WTC11 (cell line): ENCODE data around the gene GATA6. TPM values are rescaled to one million over a fixed set of nuclear protein-coding genes. Genes with fewer than 3 reads are reported as not detected.

Source experiments
- ATAC-seq: fragments of 200-7000 bp; cut with Tn5 transposase; 2 replicates; pipeline ENCODE4 v1.10.0; 2021; ENCODE audit warnings: mild to moderate bottlenecking, moderate library complexity
- CTCF ChIA-PET: fragments of 300-600 bp; sonication (Branson Sonifier 250); formaldehyde crosslinking; loops from one replicate; lab custom pipeline; 2021; ENCODE audit warnings: antibody characterized with exemption; lab: Charles Lee
- POLR2A ChIA-PET: fragments of 350-600 bp; sonication (Branson Sonifier 250); formaldehyde crosslinking; loops from one replicate; lab custom pipeline; 2021; ENCODE audit warnings: antibody characterized with exemption; lab: Charles Lee
- DNase-seq: peaks from one replicate; pipeline ENCODE4 v3.0.0; 2021; ENCODE audit warnings: low spot score
- H3K27ac Mint-ChIP-seq: 2 replicates; pipeline ENCODE4 v1.8.0; 2021; ENCODE audit warnings: mixed read lengths
- H3K27me3 Mint-ChIP-seq: 2 replicates; pipeline ENCODE4 v1.8.0; 2021; ENCODE audit warnings: low read depth, mild to moderate bottlenecking, moderate library complexity, mixed read lengths
- H3K36me3 Mint-ChIP-seq: 2 replicates; pipeline ENCODE4 v1.8.0; 2021; ENCODE audit warnings: mixed read lengths
- H3K4me1 Mint-ChIP-seq: 2 replicates; pipeline ENCODE4 v1.8.0; 2022; ENCODE audit warnings: mixed read lengths
- H3K4me3 Mint-ChIP-seq: 2 replicates; pipeline ENCODE4 v1.8.0; 2021; ENCODE audit warnings: mild to moderate bottlenecking, moderate library complexity, mixed read lengths
- H3K9me3 Mint-ChIP-seq: 2 replicates; pipeline ENCODE4 v1.8.0; 2021; ENCODE audit warnings: mixed read lengths
- AR ChIP-seq: fragments of 250-450 bp; sonication (Bioruptor Pico); IDR thresholded peaks from 2 replicates; pipeline ENCODE4 v1.9.0; 2021; ENCODE audit warnings: mild to moderate bottlenecking
- ATF2 ChIP-seq: sonication (generic); formaldehyde crosslinking; IDR thresholded peaks from 2 replicates; pipeline ENCODE4 v1.8.1; 2022; ENCODE audit warnings: low read depth, missing genetic modification reagents, borderline replicate concordance
- E2F5 ChIP-seq: sonication (generic); formaldehyde crosslinking; IDR thresholded peaks from 2 replicates; pipeline ENCODE4 v1.8.1; 2022; ENCODE audit warnings: mild to moderate bottlenecking, moderate library complexity, missing genetic modification reagents
- EMX1 ChIP-seq: fragments of 250-450 bp; sonication (Bioruptor Pico); IDR thresholded peaks from 2 replicates; pipeline ENCODE4 v1.8.0; 2021; ENCODE audit warnings: mild to moderate bottlenecking
- ERG ChIP-seq: fragments of 250-450 bp; sonication (Bioruptor Pico); IDR thresholded peaks from 2 replicates; pipeline ENCODE4 v1.8.0; 2021; ENCODE audit warnings: mild to moderate bottlenecking
- HMGXB4 ChIP-seq: sonication (generic); formaldehyde crosslinking; IDR thresholded peaks from 2 replicates; pipeline ENCODE4 v1.8.1; 2023; ENCODE audit warnings: mild to moderate bottlenecking, moderate library complexity, missing genetic modification reagents
- IRF1 ChIP-seq: sonication (generic); formaldehyde crosslinking; IDR thresholded peaks from 2 replicates; pipeline ENCODE4 v1.8.0; 2023; ENCODE audit warnings: missing genetic modification reagents
- MAX ChIP-seq: sonication (generic); formaldehyde crosslinking; IDR thresholded peaks from 2 replicates; pipeline ENCODE4 v1.8.0; 2022; ENCODE audit warnings: mild to moderate bottlenecking, missing genetic modification reagents
- MXD4 ChIP-seq: fragments of 250-450 bp; sonication (Bioruptor Pico); IDR thresholded peaks from 2 replicates; pipeline ENCODE4 v1.8.0; 2021; ENCODE audit warnings: mild to moderate bottlenecking, moderate library complexity, borderline replicate concordance
- NR1H2 ChIP-seq: sonication (generic); formaldehyde crosslinking; IDR thresholded peaks from 2 replicates; pipeline ENCODE4 v1.9.0; 2021; ENCODE audit warnings: mild to moderate bottlenecking, moderate library complexity, missing genetic modification reagents
- PRRX2 ChIP-seq: fragments of 250-450 bp; sonication (Bioruptor Pico); IDR thresholded peaks from 2 replicates; pipeline ENCODE4 v1.8.0; 2021; ENCODE audit warnings: mild to moderate bottlenecking
- SMAD4 ChIP-seq: sonication (generic); formaldehyde crosslinking; IDR thresholded peaks from 2 replicates; pipeline ENCODE4 v1.8.0; 2022; ENCODE audit warnings: mild to moderate bottlenecking, missing genetic modification reagents
- SP1 ChIP-seq: sonication (generic); formaldehyde crosslinking; conservative IDR thresholded peaks from 2 replicates; pipeline ENCODE4 v1.8.1; 2022; ENCODE audit warnings: missing genetic modification reagents
- TCF7 ChIP-seq: sonication (generic); formaldehyde crosslinking; IDR thresholded peaks from 2 replicates; pipeline ENCODE4 v1.8.0; 2022; ENCODE audit warnings: mild to moderate bottlenecking, low read depth, missing genetic modification reagents, moderate library complexity
- ZNF121 ChIP-seq: sonication (generic); formaldehyde crosslinking; IDR thresholded peaks from 2 replicates; pipeline ENCODE4 v1.8.0; 2023; ENCODE audit warnings: missing genetic modification reagents
- ZNF232 ChIP-seq: sonication (generic); formaldehyde crosslinking; IDR thresholded peaks from 2 replicates; pipeline ENCODE4 v1.8.0; 2022; ENCODE audit warnings: mild to moderate bottlenecking, missing genetic modification reagents
- ZNF281 ChIP-seq: sonication (generic); formaldehyde crosslinking; IDR thresholded peaks from 2 replicates; pipeline ENCODE4 v1.8.0; 2023; ENCODE audit warnings: mild to moderate bottlenecking, missing genetic modification reagents
- ZNF317 ChIP-seq: sonication (generic); formaldehyde crosslinking; IDR thresholded peaks from 2 replicates; pipeline ENCODE4 v1.8.1; 2023; ENCODE audit warnings: low read depth, mild to moderate bottlenecking, moderate library complexity, missing genetic modification reagents, borderline replicate concordance
- ZNF512 ChIP-seq: sonication (generic); formaldehyde crosslinking; IDR thresholded peaks from 2 replicates; pipeline ENCODE4 v1.8.1; 2022; ENCODE audit warnings: missing genetic modification reagents, borderline replicate concordance
- total RNA-seq: library from RNA; stranded (reverse); gene quantifications from 3 replicates; pipeline ENCODE4 v1.2.3, GENCODE V29; 2021

The GATA6 gene
- total RNA-seq, 1 experiment from 2014 or later: 0.15 TPM

- TF ChIP-seq AR (no peak), ZNF281 (CRISPR knock-in tag) (no peak), E2F5 (CRISPR knock-in tag) (no peak), PRRX2 (CRISPR knock-in tag) (no peak), EMX1 (CRISPR knock-in tag) (no peak), MXD4 (CRISPR knock-in tag) (no peak)
Measured at GRCh38 chr18:22238681-22239080, 69.3 kb downstream of the GATA6 start (continued).

- POLR2A ChIA-PET: no interaction called here
- no peaks in the 10 kb centered on the region; the same call in 1 of the 2 replicates for H3K27me3 Mint-ChIP-seq
- H3K9me3 Mint-ChIP-seq: 0 out of 2 replicates have a peak, but pooled peaks cover 2% of the 10 kb centered on the region
- no peak for DNase-seq
- no peak overlapping the region for H3K27ac Mint-ChIP-seq
- peaks cover 9% of the 10 kb centered on the region for H3K4me1 Mint-ChIP-seq
- CTCF ChIA-PET: interaction anchor here (1.9 kb wide), 1 partner anchor 23 kb away, joined by 5 read pairs; no protein-coding TSS in a partner anchor
- no peak for ATAC-seq
- no peaks in the 10 kb centered on the region for H3K36me3 Mint-ChIP-seq
- H3K4me3 Mint-ChIP-seq: no peak overlapping the region
- TF ChIP-seq TCF7 (CRISPR knock-in tag) (no peak), IRF1 (CRISPR knock-in tag) (no peak), ATF2 (CRISPR knock-in tag) (no peak), ZNF317 (CRISPR knock-in tag) (no peak), ZNF512 (no peak), ZNF232 (CRISPR knock-in tag) (no peak), SP1 (CRISPR knock-in tag) (no peak), MAX (no peak), ERG (no peak), PRRX2 (CRISPR knock-in tag) (no peak), HMGXB4 (no peak), SMAD4 (CRISPR knock-in tag) (no peak), NR1H2 (CRISPR knock-in tag) (no peak), ZNF121 (no peak)
Measured at GRCh38 chr18:22241921-22242361, 72.6 kb downstream of the GATA6 start.
